DMS153 treated with DMSO at 0.1 percent for 48 hours (cell line): ENCODE results near the gene CAPN11.

Source experiments
- DNase-seq: peaks from one replicate; lab custom pipeline; 2025; ENCODE audit not compliant: unreplicated experiment; lab: John Stamatoyannopoulos, UW

CAPN11 gene

GRCh38 chr6:44158770-44159228 is at the start of gene CAPN11:
Gene CAPN11 (plus strand): TSS chr6:44158820. CDS start chr6:44158849, 29 bp downstream.
- no peak for DNase-seq

GRCh38 chr6:44109212-44109611 is 49.4 kb upstream of the CAPN11 start:
- DNase-seq: no peak

GRCh38 chr6:44110005-44110676 is 48.5 kb upstream of the CAPN11 start:
- no peak for DNase-seq

- DNase-seq: no peak
These were observed 47.7 kb upstream of the CAPN11 start for GRCh38 chr6:44110966-44111365.

GRCh38 chr6:44111434-44112417 is 46.9 kb upstream of the CAPN11 start:
- no peak for DNase-seq

- DNase-seq: no peak
These were observed 45.2 kb upstream of the CAPN11 start for GRCh38 chr6:44113414-44113813.

- DNase-seq: no peak
These were observed 42.8 kb upstream of the CAPN11 start for GRCh38 chr6:44115866-44116265.

GRCh38 chr6:44116641-44117382 is 41.8 kb upstream of the CAPN11 start:
- DNase-seq: no peak

GRCh38 chr6:44117397-44118128 is 41.1 kb upstream of the CAPN11 start:
- no peak for DNase-seq

GRCh38 chr6:44119704-44120262 is 38.8 kb upstream of the CAPN11 start:
- no peak for DNase-seq

- no peak for DNase-seq
These were observed 37.8 kb upstream of the CAPN11 start for GRCh38 chr6:44120692-44121443.

GRCh38 chr6:44122801-44123200 is 35.8 kb upstream of the CAPN11 start:
- no peak for DNase-seq

- no peak for DNase-seq
These were observed 35.1 kb upstream of the CAPN11 start for GRCh38 chr6:44123544-44123943.

GRCh38 chr6:44126320-44127149 is 32.1 kb upstream of the CAPN11 start:
- DNase-seq: no peak

- peak; percentile 52 for DNase-seq
These were observed 31.2 kb upstream of the CAPN11 start, which contains the start of the genes MRPL14 and TMEM63B for GRCh38 chr6:44127186-44128019. Gene MRPL14 (minus strand): TSS chr6:44127452. CDS start chr6:44116611, 10,841 bp downstream. Gene TMEM63B (plus strand): TSS chr6:44127554. CDS start chr6:44134585, 7,031 bp downstream.

GRCh38 chr6:44128020-44128917 is 30.4 kb upstream of the CAPN11 start:
- no peak for DNase-seq
